Heart right ventricle (tissue), 16 donors: Measurements from ENCODE around the gene AP3S2. TPM values are rescaled to one million over a fixed set of nuclear protein-coding genes. Genes with fewer than 3 reads are reported as not detected.
A peak's percentile ranks its signal among the peaks of the same experiment; 100 is the strongest.

ENCODE experiments used
- ATAC-seq, 8 donors: fragments of 200-7000 bp; cut with Tn5 transposase; one replicate each; pipeline ENCODE4 v1.9.1; 2020; ENCODE audit warnings: mild to moderate bottlenecking in 8 of 8, moderate library complexity in 8 of 8, moderate number of reproducible peaks in 1 of 8
- DNase-seq, 2 donors: peaks; one replicate each; pipeline ENCODE4 v3.0.0-alpha.2; 2020
- H3K27ac ChIP-seq, 10 donors: fragments of 200-600 bp; sonication (generic) in 2 of 10; one replicate each; pipeline versions ENCODE4 v1.5.0 to v1.8.0; 2020 to 2022; ENCODE audit warnings: mild to moderate bottlenecking in 3 of 10
- H3K27me3 ChIP-seq, 7 donors: fragments of 200-600 bp; one replicate each; pipeline ENCODE4 v1.8.0; 2021 to 2022; ENCODE audit warnings: mild to moderate bottlenecking in 2 of 7
- H3K36me3 ChIP-seq, 9 donors: fragments of 200-600 bp; sonication (generic) in 1 of 9; one replicate each; pipeline versions ENCODE4 v1.5.0 to v1.8.0; 2020 to 2022; ENCODE audit warnings: mild to moderate bottlenecking in 2 of 9
- H3K4me1 ChIP-seq, 9 donors: fragments of 200-600 bp; sonication (generic) in 1 of 9; one replicate each; pipeline versions ENCODE4 v1.5.0 to v1.8.0; 2020 to 2022; ENCODE audit warnings: mild to moderate bottlenecking in 4 of 9
- H3K4me3 ChIP-seq, 10 donors: fragments of 200-600 bp; sonication (generic) in 2 of 10; one replicate each; pipeline versions ENCODE4 v1.5.0 to v1.8.0; 2020 to 2022; ENCODE audit warnings: mild to moderate bottlenecking in 7 of 10, moderate library complexity in 2 of 10
- H3K9me3 ChIP-seq, 11 donors: fragments of 200-600 bp in 10 of 11; sonication (generic) in 2 of 11; one replicate each; pipeline versions ENCODE4 v1.5.0 to v1.8.0; 2013 to 2022; ENCODE audit warnings: mild to moderate bottlenecking in 2 of 11, control low read depth in 1 of 11, moderate library complexity in 1 of 11
- CTCF ChIP-seq, 9 donors: fragments of 200-600 bp; sonication (generic) in 2 of 9; IDR thresholded peaks; one replicate each; pipeline versions ENCODE4 v1.5.0 to v1.8.0; 2021 to 2022; ENCODE audit warnings: antibody characterized with exemption in 9 of 9, mild to moderate bottlenecking in 5 of 9, moderate library complexity in 1 of 9
- WGBS, 2 donors: extraction: QIAGEN DNeasy Blood & Tissue Kit; methylation state at CpG; one replicate each; pipeline ENCODE4 v1.1.7; 2013; ENCODE audit warnings: inconsistent platforms in 1 of 2; 5-methylcytosine and 5-hydroxymethylcytosine counted together
- intact Hi-C, 10 donors: fragments of 100-400 bp; cut with DNase I; formaldehyde crosslinking; loops; one replicate each; pipeline versions ENCODE4 v1.11.1 to v1.14.2; 2022
- polyA plus RNA-seq, 2 donors: library from polyadenylated mRNA; stranded (reverse); fragments of 200-250 nt; gene quantifications; one replicate each; pipeline ENCODE4 v1.2.3, GENCODE V29; 2013
- total RNA-seq, 10 donors: library from RNA; stranded (reverse); fragmentation: NEBNext Ultra II Directional in 3 of 10; extraction: Animal tissue kit (Norgen Biotek cat#: 25700) in 3 of 10; gene quantifications; one replicate each; pipeline versions ENCODE4 v1.2.1 to v1.2.4, GENCODE V29; 2021 to 2023
- donor health status: Arrhythmogenic right ventricular cardiomyopathy.
- donor health status: ischemic (EF 13 %, LVEDD 7.1; RV severe dilation, severe dysfunction).
- donor health status: healthy with polysubstance abuse.
- donor health status: DM: no; HTN: yes; CAD: no.
- donor health status: DM: no; HTN: no; CAD: no.
- donor health status: ischemic (EF 25% LVEDD 6.9; RV normal size, moderate dysfunction).
- donor health status: ischemic (EF 25% LVEDD 5.7; RV mildly dilated, moderate dysfunction).
- donor health status: healthy.
- donor health status: DM: yes; HTN: yes; CAD: no.
- donor health status: Ischemic cardiomyopathy.
- donor health status: ischemic (EF 35%, LVEDD 5.7; RV mildly dilated, moderate dysfunction).
- donor health status: nonischemic (EF 11% LVEDD 7.7; RV severe dilation, severe dysfunction).
- donor health status: DM: yes; HTN: yes; CAD: no.
- donor health status: PGD.
- donor health status: ischemic (EF 29% LVEDD 5.4; RV normal size, mild dysfunction).
- donor health status: nonischemic (EF 23%, LVEDD 6.1; RV moderate dilation, normal function).

The AP3S2 gene
- total and polyA plus RNA-seq, 12 donors = 16.8 to 55.5 (median 45.5) TPM

GRCh38 chr15:89830639-89831038 is 63.2 kb downstream of the AP3S2 start:
- Histone ChIP-seq H3K4me3 (no peak overlapping the region), H3K27me3 (no peaks in the 10 kb centered on the region), H3K36me3 (peaks cover 0 to 44% (median 18%) of the 10 kb centered on the region in 9 donors), H3K4me1 (peaks cover 7 to 55% (median 17%) of the 10 kb centered on the region in 9 donors), H3K9me3 (no peaks in the 10 kb centered on the region), H3K27ac (no peak overlapping the region)
- DNase-seq = no peak
- ATAC-seq = no peak
- TF ChIP-seq CTCF (IDR thresholded peaks at IDR 0.05) = no peak
- intact Hi-C loops = loop anchor here in 1 of 10 donors (10.0 kb wide), 1 partner anchor 66 kb away; no protein-coding TSS in a partner anchor
- 93 to 94% methylated on average over 12 of the region's 12 CpGs for WGBS, 2 donors

GRCh38 chr15:89829616-89830440 is 64.0 kb downstream of the AP3S2 start:
- Histone ChIP-seq H3K9me3 (no peaks in the 10 kb centered on the region), H3K4me1 (peaks cover 7 to 53% (median 17%) of the 10 kb centered on the region in 9 donors), H3K27ac (no peak overlapping the region), H3K36me3 (peaks cover 0 to 36% (median 13%) of the 10 kb centered on the region in 9 donors), H3K27me3 (no peaks in the 10 kb centered on the region), H3K4me3 (no peak overlapping the region)
- no peak for ATAC-seq
- DNase-seq = no peak
- TF ChIP-seq CTCF (IDR thresholded peaks at IDR 0.05) = no peak
- intact Hi-C loops = loop anchor here in 2 of 10 donors (2.0 to 10.0 kb wide), 3 partner anchors 35 to 68 kb away; no protein-coding TSS in a partner anchor
- WGBS, 2 donors = 89 to 90% methylated on average over 17 of the region's 17 CpGs

GRCh38 chr15:89829161-89829560 is 64.6 kb downstream of the AP3S2 start:
- no peak for DNase-seq
- Histone ChIP-seq H3K9me3 (no peaks in the 10 kb centered on the region), H3K4me3 (no peak overlapping the region), H3K4me1 (peaks cover 7 to 53% (median 17%) of the 10 kb centered on the region in 9 donors), H3K27ac (peak overlapping the region in 2 of 10 donors; percentile 11 to 64), H3K27me3 (no peaks in the 10 kb centered on the region), H3K36me3 (peaks cover 0 to 29% (median 8%) of the 10 kb centered on the region in 9 donors)
- intact Hi-C loops = loop anchor here in 1 of 10 donors (2.0 to 5.0 kb wide), 2 partner anchors 34 to 67 kb away; no protein-coding TSS in a partner anchor
- no peak for ATAC-seq
- no peak for TF ChIP-seq CTCF (IDR thresholded peaks at IDR 0.05)
- WGBS, 2 donors = 76 to 77% methylated on average over 8 of the region's 8 CpGs

GRCh38 chr15:89828281-89829145 is 65.3 kb downstream of the AP3S2 start:
- 27 to 39% methylated on average over 17 of the region's 17 CpGs for WGBS, 2 donors
- peaks cover 0 to 23% (median 1%) of the 10 kb centered on the region in 9 donors for H3K36me3 ChIP-seq
- H3K4me3 ChIP-seq = peak overlapping the region in 1 of 10 donors; percentile 18
- no peaks in the 10 kb centered on the region for H3K9me3 ChIP-seq
- peak in 2 of 9 donors; percentile 14 to 20 for TF ChIP-seq CTCF (IDR thresholded peaks at IDR 0.05)
- H3K27me3 ChIP-seq = no peaks in the 10 kb centered on the region
- H3K4me1 ChIP-seq = peaks cover 7 to 60% (median 17%) of the 10 kb centered on the region in 9 donors
- DNase-seq = peak; percentile 51 to 73
- peak; percentile 74 to 82 (median 78) for ATAC-seq
- peak overlapping the region in 7 of 10 donors; percentile 11 to 72 (median 41) for H3K27ac ChIP-seq
- intact Hi-C loops = loop anchor here in 1 of 10 donors (2.0 to 5.0 kb wide), 2 partner anchors 34 to 66 kb away; no protein-coding TSS in a partner anchor
